Measurements from ENCODE around the gene C15orf40.

GRCh38 chr15:82995938-82996337, 15.5 kb downstream of the C15orf40 start:
- no peak for TF ChIP-seq EP300 (IDR thresholded peaks at IDR 0.05)
- TF ChIP-seq CTCF (IDR thresholded peaks at IDR 0.05) = no peak
- TF ChIP-seq POLR2AphosphoS5 (IDR thresholded peaks at IDR 0.05) = no peak
